ENCODE data around the gene ZNF423. TPM values are rescaled to one million over a fixed set of nuclear protein-coding genes. Genes with fewer than 3 reads are reported as not detected.

ZNF423 gene
- total RNA-seq, 4 donors from 2014 or later: 6.6 to 22.9 (median 8.6) TPM

DNA sequence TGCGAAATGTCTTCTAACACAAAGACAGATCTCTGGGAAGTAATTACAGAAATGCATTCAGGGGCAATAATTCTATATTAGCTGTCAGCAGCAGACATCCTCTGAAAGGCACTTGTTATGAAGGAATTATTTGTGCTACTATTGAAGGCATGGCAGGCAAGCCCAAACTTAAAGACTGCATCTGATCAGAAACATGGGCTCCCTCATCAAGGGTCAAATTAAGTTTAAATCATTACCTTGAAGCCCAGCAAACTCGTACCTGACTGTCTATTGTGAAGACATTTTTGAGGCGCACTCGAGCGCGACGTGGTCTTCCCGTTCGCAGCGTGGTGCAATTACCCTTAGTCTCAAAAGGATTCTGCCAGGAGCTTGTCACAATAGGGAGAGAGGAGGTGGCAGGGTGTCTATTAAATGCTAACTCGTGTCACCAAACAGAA lies 110.6 kb downstream of the ZNF423 start:
- no peak for ATAC-seq (ENCODE audit: low FRiP score)
- TF ChIP-seq CTCF (IDR thresholded peaks at IDR 0.05): no peak

DNA sequence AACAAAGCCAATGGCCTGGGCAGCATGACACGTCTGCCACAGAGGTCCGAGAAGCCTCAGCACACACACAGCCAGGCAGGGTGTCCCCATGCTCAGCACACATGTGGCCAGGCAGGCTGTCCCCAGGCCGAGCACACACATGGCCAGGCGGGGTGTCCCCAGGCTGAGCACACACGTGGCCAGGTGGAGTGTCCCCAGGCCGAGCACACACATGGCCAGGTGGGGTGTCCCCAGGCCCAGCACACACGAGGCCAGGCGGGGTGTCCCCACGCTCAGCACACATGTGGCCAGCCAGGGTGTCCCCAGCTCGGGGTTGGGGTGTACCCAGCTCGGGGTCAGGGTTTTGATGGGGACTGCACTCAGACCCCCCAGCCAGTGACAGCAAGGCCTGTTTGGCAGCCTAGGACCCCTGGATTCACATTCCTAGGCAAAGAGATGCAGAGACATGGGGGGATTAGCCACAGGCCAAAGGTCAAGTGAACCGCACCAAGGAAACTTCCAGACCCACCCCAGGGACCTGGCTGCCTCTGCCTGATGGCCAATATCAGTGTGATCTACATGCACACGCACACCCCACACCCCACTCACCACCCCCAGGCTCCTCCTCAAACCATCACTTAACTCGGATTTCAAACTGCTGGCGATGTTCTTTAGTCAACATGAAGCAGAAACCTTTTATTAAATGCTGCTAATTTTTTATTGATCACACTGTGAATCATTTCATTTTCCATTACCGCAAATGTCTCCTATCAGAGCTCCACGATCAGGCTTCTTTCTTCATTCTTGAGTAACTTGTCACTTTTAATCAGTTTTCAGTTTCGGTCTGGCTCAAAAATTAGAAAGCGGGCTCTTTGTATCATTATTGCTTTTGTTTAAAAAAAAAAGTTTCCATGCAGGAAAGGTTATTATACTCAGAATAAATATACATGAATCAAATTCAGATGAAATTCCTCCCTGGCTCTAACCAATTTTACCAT lies 111.4 kb downstream of the ZNF423 start:
- DNase-seq (ENCODE audit: low spot score) (no peak), ATAC-seq (ENCODE audit: low FRiP score) (no peak)
- no peak for TF ChIP-seq CTCF (IDR thresholded peaks at IDR 0.05)

More for the DNA sequence above, 110.6 kb downstream of the ZNF423 start:
- no peak for DNase-seq (ENCODE audit: low spot score)

DNA sequence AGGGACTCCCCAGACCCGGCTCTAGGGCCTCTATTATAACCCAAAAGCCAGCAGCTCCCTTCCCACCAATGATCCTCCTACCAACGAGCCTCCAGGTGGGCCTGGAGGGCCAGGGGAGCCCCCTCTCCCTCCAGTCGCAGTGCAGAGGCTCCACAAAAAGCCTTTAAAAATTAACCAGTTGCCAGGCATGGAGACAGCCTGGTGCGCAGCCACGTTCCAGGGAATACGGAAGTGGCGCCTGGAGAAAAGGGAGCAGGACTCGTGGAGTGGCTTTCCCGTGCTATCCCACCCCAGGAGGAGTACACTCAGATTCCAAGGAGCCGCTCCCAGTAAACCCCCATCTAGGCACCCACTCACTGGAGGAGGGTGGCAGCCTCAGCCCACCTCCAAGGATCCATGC lies 112.3 kb downstream of the ZNF423 start:
- ATAC-seq (ENCODE audit: low FRiP score) (no peak), DNase-seq (ENCODE audit: low spot score) (no peak)
- no peak for TF ChIP-seq CTCF (IDR thresholded peaks at IDR 0.05)

DNA sequence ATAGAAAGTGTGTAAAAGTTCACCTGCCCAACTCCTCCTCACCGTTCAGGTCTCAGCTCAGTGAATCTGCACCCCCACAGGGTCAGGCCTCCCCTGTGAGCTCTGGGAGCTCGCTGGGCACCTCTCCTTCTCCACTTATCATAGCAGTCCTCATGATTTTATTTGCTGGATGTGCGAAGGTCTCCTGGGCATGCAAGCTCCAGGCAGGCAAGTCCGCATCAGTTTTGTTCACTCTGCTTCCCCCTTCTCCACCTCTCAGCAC lies 112.8 kb downstream of the ZNF423 start:
- TF ChIP-seq CTCF (IDR thresholded peaks at IDR 0.05): no peak
- DNase-seq (ENCODE audit: low spot score): no peak
- no peak for ATAC-seq (ENCODE audit: low FRiP score)

GRCh38 chr16:49742428-49743202 lies 113.3 kb downstream of the ZNF423 start:
- DNase-seq (ENCODE audit: low spot score): no peak
- no peak for ATAC-seq (ENCODE audit: low FRiP score)
- TF ChIP-seq CTCF (IDR thresholded peaks at IDR 0.05): no peak

GRCh38 chr16:49740256-49740655 lies 115.7 kb downstream of the ZNF423 start:
- no peak for TF ChIP-seq CTCF (IDR thresholded peaks at IDR 0.05)
- ATAC-seq (ENCODE audit: low FRiP score) (no peak), DNase-seq (ENCODE audit: low spot score) (no peak)
